Natural killer cell (primary cell): Measurements from ENCODE around the gene DAPK1. TPM values are rescaled to one million over a fixed set of nuclear protein-coding genes. Genes with fewer than 3 reads are reported as not detected.

ENCODE experiments used
- ATAC-seq, 3 donors: fragments of 150-1000 bp in 2 of 3; fragments of 200-7000 bp in 1 of 3; cut with Tn5 transposase; 1 replicate in 1 of 3; 2 replicates in 2 of 3; pipeline ENCODE4 v1.10.0; 2021; ENCODE audit warnings: mild to moderate bottlenecking in 2 of 3, moderate library complexity in 2 of 3
- DNase-seq, 2 donors: peaks; one replicate each; pipeline versions ENCODE4 v3.0.0 to v3.0.0-alpha.2; 2013 to 2021; ENCODE audit warnings: mixed read lengths in 1 of 2
- H3K27ac ChIP-seq: one replicate; pipeline ENCODE4 v1.5.1; 2013; ENCODE audit warnings: mild to moderate bottlenecking, low read length
- H3K27me3 ChIP-seq: one replicate; pipeline ENCODE4 v1.6.1; 2013; ENCODE audit warnings: low read length; ENCODE audit not compliant: control insufficient read depth, insufficient read depth
- H3K36me3 ChIP-seq: one replicate; pipeline ENCODE4 v1.6.1; 2013; ENCODE audit warnings: low read length; ENCODE audit not compliant: control insufficient read depth, insufficient read depth
- H3K4me1 ChIP-seq: one replicate; pipeline ENCODE4 v1.6.1; 2013; ENCODE audit warnings: low read length; ENCODE audit not compliant: control insufficient read depth, insufficient read depth
- H3K4me3 ChIP-seq: one replicate; pipeline ENCODE4 v1.5.1; 2013; ENCODE audit warnings: low read length
- H3K9me3 ChIP-seq: one replicate; pipeline ENCODE4 v1.6.1; 2013; ENCODE audit warnings: low read length; ENCODE audit not compliant: control insufficient read depth, insufficient read depth
- H3K27ac Mint-ChIP-seq, 2 donors: one replicate each; pipeline ENCODE4 v1.8.0; 2022; ENCODE audit warnings: mild to moderate bottlenecking in 2 of 2, mixed read lengths in 2 of 2, moderate library complexity in 1 of 2
- H3K27me3 Mint-ChIP-seq, 2 donors: one replicate each; pipeline ENCODE4 v1.8.0; 2022; ENCODE audit warnings: low read depth in 2 of 2, mixed read lengths in 2 of 2
- H3K36me3 Mint-ChIP-seq: one replicate; pipeline ENCODE4 v1.8.0; 2022; ENCODE audit warnings: mixed read lengths
- H3K4me1 Mint-ChIP-seq, 2 donors: one replicate each; pipeline ENCODE4 v1.8.0; 2022; ENCODE audit warnings: mixed read lengths in 2 of 2
- H3K4me3 Mint-ChIP-seq: one replicate; pipeline ENCODE4 v1.8.0; 2022; ENCODE audit warnings: mild to moderate bottlenecking, moderate library complexity, mixed read lengths
- H3K9me3 Mint-ChIP-seq, 2 donors: one replicate each; pipeline ENCODE4 v1.8.0; 2022; ENCODE audit warnings: mixed read lengths in 2 of 2
- CTCF ChIP-seq: fragments of 200-600 bp; IDR thresholded peaks from one replicate; pipeline ENCODE4 v1.8.0; 2022; ENCODE audit warnings: antibody characterized with exemption
- WGBS: methylation state at CpG from one replicate; pipeline ENCODE4 v1.1.7; 2013; ENCODE audit warnings: missing lambda C conversion rate; ENCODE audit not compliant: insufficient coverage; 5-methylcytosine and 5-hydroxymethylcytosine counted together
- intact Hi-C: fragments of 100-400 bp; cut with micrococcal nuclease; formaldehyde crosslinking; loops from one replicate; pipeline ENCODE4 v1.14.2; 2022
- total RNA-seq, 4 donors: library from RNA; stranded (reverse); fragments of 120-200 nt in 1 of 4; gene quantifications; one replicate each; pipeline versions ENCODE4 v1.2.3 to v1.2.4, GENCODE V29; 2013 to 2022

Gene DAPK1
- total RNA-seq, 3 donors from 2014 or later (not counting 1 experiment from before 2014, with no cell fraction given), result 12.2 to 26.5 (median 22.7) TPM

- H3K9me3 ChIP-seq, result no peaks in the 10 kb centered on the region
- DNase-seq (no peak), ATAC-seq (no peak)
- H3K4me1 ChIP-seq, result no peaks in the 10 kb centered on the region
- H3K4me3 ChIP-seq, result no peak overlapping the region
- H3K27ac ChIP-seq, result no peak overlapping the region
- no peaks in the 10 kb centered on the region for H3K9me3 Mint-ChIP-seq
- no peak overlapping the region for H3K27ac Mint-ChIP-seq
- no peak for TF ChIP-seq CTCF
- no peaks in the 10 kb centered on the region for H3K36me3 ChIP-seq
- H3K4me1 Mint-ChIP-seq, result peaks cover 5% of the 10 kb centered on the region in 2 donors
- no peak overlapping the region for H3K4me3 Mint-ChIP-seq
- H3K27me3 Mint-ChIP-seq, result no peaks in the 10 kb centered on the region
- H3K36me3 Mint-ChIP-seq, result no peaks in the 10 kb centered on the region
- intact Hi-C loops, result no loop called here
- WGBS, result 74% methylated on average over 2 of the region's 2 CpGs
- H3K27me3 ChIP-seq, result no peaks in the 10 kb centered on the region
These were observed 35.6 kb downstream of the DAPK1 start for GRCh38 chr9:87533271-87533670.

GRCh38 chr9:87534036-87534435 lies 36.4 kb downstream of the DAPK1 start:
- H3K36me3 Mint-ChIP-seq, result no peaks in the 10 kb centered on the region
- no peaks in the 10 kb centered on the region for H3K27me3 ChIP-seq
- DNase-seq (no peak), ATAC-seq (no peak)
- no peaks in the 10 kb centered on the region for H3K27me3 Mint-ChIP-seq
- no peaks in the 10 kb centered on the region for H3K36me3 ChIP-seq
- TF ChIP-seq CTCF, result no peak
- intact Hi-C loops, result no loop called here
- H3K4me3 Mint-ChIP-seq, result no peak overlapping the region
- peaks cover 5% of the 10 kb centered on the region in 2 donors for H3K4me1 Mint-ChIP-seq
- H3K27ac Mint-ChIP-seq, result no peak overlapping the region
- H3K4me1 ChIP-seq, result no peaks in the 10 kb centered on the region
- 89% methylated on average over 4 of the region's 4 CpGs for WGBS
- H3K27ac ChIP-seq, result no peak overlapping the region
- no peaks in the 10 kb centered on the region for H3K9me3 Mint-ChIP-seq
- no peak overlapping the region for H3K4me3 ChIP-seq
- no peaks in the 10 kb centered on the region for H3K9me3 ChIP-seq

GRCh38 chr9:87534957-87535356 lies 37.3 kb downstream of the DAPK1 start:
- no peaks in the 10 kb centered on the region for H3K27me3 ChIP-seq
- no peaks in the 10 kb centered on the region for H3K36me3 ChIP-seq
- DNase-seq (no peak), ATAC-seq (no peak)
- Mint-ChIP-seq H3K9me3 (no peaks in the 10 kb centered on the region), H3K4me1 (peaks cover 5% of the 10 kb centered on the region in 2 donors), H3K27me3 (no peaks in the 10 kb centered on the region), H3K4me3 (no peak overlapping the region), H3K36me3 (no peaks in the 10 kb centered on the region), H3K27ac (no peak overlapping the region)
- no peaks in the 10 kb centered on the region for H3K9me3 ChIP-seq
- H3K4me1 ChIP-seq, result no peaks in the 10 kb centered on the region
- 94% methylated on average over 2 of the region's 2 CpGs for WGBS
- no peak overlapping the region for H3K27ac ChIP-seq
- intact Hi-C loops, result no loop called here
- H3K4me3 ChIP-seq, result no peak overlapping the region
- no peak for TF ChIP-seq CTCF

GRCh38 chr9:87535817-87536539 lies 38.3 kb downstream of the DAPK1 start:
- ATAC-seq, result peak in 2 of 3 donors; percentile 35 to 41
- no peak overlapping the region for H3K27ac Mint-ChIP-seq
- WGBS, result 36% methylated on average over 8 of the region's 8 CpGs
- no peaks in the 10 kb centered on the region for H3K9me3 ChIP-seq
- no peak overlapping the region for H3K4me3 ChIP-seq
- H3K4me3 Mint-ChIP-seq, result no peak overlapping the region
- no peaks in the 10 kb centered on the region for H3K27me3 ChIP-seq
- no peaks in the 10 kb centered on the region for H3K36me3 ChIP-seq
- no peaks in the 10 kb centered on the region for H3K36me3 Mint-ChIP-seq
- H3K27me3 Mint-ChIP-seq, result no peaks in the 10 kb centered on the region
- no peaks in the 10 kb centered on the region for H3K9me3 Mint-ChIP-seq
- H3K4me1 ChIP-seq, result no peaks in the 10 kb centered on the region
- peaks cover 5% of the 10 kb centered on the region in 2 donors for H3K4me1 Mint-ChIP-seq
- intact Hi-C loops, result no loop called here
- peak in 1 of 2 donors; percentile 13 for DNase-seq
- TF ChIP-seq CTCF, result no peak
- H3K27ac ChIP-seq, result no peak overlapping the region
